ENCODE data around the gene ITLN1.

GRCh38 chr1:160924791-160925651 is 40.0 kb upstream of the ITLN1 start:
- no peak for TF ChIP-seq CTCF (IDR thresholded peaks at IDR 0.05; ENCODE audit: extremely low read depth in 1 of 2, insufficient read depth in 1 of 2, low read depth in 1 of 2, low read length in 2 of 2)
- no peak for TF ChIP-seq MYC (IDR thresholded peaks at IDR 0.05; ENCODE audit: low read depth, low read length)
- no peak for TF ChIP-seq EZH2 (IDR thresholded peaks at IDR 0.05; ENCODE audit: borderline replicate concordance, low read depth, low read length, severe bottlenecking)
- no peak for TF ChIP-seq MAX (IDR thresholded peaks at IDR 0.05; ENCODE audit: insufficient read depth, insufficient read length)
- no peak for TF ChIP-seq POLR2AphosphoS5 (IDR thresholded peaks at IDR 0.05; ENCODE audit: insufficient read depth, low read depth, low read length)
- TF ChIP-seq POLR2A (IDR thresholded peaks at IDR 0.05; ENCODE audit: low read depth, low read length), result no peak
- TF ChIP-seq JUN (IDR thresholded peaks at IDR 0.05; ENCODE audit: borderline replicate concordance, insufficient read depth, insufficient read length, low read depth), result no peak
- TF ChIP-seq FOS (IDR thresholded peaks at IDR 0.05; ENCODE audit: borderline replicate concordance, insufficient read depth, low read length), result no peak
- no peak for TF ChIP-seq GATA2 (IDR thresholded peaks at IDR 0.05; ENCODE audit: insufficient read depth, insufficient read length, low read depth, low read length)
